HG03039 (cell line): ENCODE measurements around the gene SSTR5.

ENCODE experiments used
- ATAC-seq: cut with Tn5 transposase; IDR thresholded peaks from one replicate; pipeline ENCODE4 v1.9.1; 2021; ENCODE audit warnings: mild to moderate bottlenecking, moderate library complexity; ENCODE audit not compliant: unreplicated experiment

The SSTR5 gene

DNA sequence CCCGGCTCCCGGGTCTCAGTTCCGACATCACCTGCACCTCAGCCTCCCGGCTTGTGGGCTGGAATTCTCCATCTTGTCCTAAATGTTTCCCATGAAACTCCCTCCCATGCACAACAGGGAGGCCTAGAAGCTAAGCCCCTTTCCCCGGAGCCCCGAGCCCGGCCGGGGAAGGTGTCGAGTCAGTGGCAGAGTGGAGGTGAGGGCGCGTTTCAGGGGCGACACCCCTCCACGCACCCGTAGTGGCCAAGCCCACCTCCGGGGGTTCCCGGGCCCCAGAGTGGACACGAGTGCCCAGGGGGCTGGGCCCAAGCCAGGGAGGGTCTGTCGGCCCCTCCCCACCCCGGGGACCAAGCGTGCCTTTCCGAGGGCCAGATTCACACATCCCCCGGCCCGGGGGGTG lies 48.5 kb downstream of the SSTR5 start:
- ATAC-seq, result no peak

DNA sequence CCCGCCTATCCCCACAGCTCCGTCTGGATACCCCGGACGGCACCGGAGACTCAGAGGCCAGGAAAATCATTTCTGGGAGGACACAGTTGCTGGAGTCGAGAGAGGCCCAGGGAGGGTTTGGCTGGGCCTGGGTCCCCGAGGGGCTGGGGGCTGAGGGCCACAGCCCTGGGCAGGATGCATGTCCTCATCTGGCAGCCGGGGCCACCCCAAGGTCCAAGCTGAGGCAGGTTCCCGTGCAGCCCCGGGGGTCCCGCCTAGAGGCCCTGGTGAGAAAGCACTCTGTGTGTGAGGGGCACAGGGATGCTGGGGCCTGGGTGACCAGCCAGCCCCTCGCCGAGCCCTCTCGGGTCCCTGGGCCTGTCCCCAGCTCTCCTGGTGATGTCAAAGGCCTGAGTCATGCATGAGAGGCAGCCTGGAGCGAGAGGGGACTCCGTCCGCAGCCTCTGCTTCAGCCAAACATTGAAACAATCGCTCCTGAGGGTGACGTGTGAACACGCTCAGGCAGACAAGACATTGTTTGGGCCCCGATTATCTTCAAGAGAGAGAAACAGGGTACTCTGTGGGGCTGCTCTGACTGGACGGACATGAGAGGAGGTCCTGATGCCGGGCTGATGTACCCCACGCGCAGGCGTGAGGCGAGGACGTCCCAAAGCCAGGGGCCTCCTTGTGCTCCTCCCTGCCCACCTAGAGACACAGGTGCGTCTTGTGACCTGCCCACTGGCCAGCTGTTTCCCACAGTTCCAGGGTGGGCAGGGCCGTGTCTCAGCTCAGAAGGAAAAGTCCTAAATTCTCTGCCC lies 49.3 kb downstream of the SSTR5 start:
- no peak for ATAC-seq

DNA sequence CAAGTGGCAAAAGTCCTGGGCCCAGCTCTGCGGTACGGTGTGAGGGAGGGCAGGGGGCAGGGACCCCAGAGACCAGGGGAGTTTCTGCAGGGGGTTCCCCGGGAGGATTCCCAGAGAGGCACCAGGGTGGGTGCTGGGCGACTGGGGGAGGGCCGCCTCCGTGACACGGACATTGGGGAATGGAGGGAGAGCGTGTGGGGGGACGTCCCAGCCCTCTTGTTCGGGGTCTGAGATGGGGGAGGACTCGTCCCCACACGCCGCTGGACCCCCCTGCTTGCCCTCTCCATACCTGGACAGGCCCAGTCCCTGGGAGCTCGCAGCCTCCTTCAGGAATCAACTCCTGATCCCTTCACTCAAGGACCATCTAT lies 49.8 kb downstream of the SSTR5 start:
- ATAC-seq, result no peak

DNA sequence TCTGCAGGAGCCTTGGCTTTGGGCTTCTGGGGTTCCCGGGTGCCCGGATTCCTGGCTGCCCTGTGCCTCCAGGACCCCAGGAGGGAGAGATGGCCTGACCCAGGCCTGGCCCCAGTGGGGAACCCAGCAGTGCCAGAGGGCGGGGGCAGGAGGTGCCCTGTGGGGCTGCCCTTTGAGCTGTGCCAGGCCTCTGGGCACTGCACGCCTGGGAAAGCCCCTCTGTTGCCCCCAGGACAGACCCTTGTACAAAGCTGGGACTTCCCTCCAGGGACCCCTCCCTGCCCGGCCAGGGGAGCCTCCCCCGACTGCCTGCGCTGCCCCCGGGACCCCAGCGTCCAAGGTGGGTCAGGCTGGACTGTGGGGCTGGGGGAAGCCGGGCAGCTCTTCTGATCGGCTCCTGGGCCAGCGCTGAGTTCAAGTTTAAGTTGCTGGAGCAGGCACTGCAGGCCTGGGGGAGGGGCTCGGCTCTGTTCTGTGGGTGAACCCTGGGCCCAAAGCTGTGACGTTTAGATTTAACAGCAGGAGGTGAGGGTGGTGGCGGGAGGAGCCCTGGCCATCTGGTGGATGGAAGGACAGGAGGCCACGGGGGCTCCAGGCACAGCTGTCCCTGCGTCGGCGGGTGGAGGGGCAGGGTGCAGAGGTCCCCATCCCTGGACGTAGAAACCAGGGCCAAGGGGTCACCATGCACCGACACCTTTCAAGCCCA lies 51.1 kb downstream of the SSTR5 start:
- ATAC-seq, result no peak

DNA sequence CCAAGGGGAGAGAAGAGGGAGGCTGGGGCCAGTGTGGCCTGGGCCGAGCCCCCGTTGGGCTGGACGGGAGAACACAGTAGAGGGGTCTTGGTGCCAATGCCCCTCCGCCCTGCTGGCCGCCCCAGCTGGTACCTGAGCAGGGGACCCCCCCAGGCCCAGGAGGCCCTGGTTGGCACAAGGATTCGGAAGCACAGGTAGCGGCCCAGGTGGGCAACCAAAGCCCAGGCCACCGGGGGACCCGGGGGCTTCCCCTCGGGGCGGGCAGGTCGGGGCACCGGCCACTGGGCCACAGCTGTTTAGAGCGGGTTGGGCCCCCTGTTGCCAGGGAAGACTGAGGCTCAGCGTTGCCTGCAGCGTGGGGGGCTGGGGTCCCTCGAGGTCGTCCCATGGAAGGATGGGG lies 51.7 kb downstream of the SSTR5 start:
- no peak for ATAC-seq

DNA sequence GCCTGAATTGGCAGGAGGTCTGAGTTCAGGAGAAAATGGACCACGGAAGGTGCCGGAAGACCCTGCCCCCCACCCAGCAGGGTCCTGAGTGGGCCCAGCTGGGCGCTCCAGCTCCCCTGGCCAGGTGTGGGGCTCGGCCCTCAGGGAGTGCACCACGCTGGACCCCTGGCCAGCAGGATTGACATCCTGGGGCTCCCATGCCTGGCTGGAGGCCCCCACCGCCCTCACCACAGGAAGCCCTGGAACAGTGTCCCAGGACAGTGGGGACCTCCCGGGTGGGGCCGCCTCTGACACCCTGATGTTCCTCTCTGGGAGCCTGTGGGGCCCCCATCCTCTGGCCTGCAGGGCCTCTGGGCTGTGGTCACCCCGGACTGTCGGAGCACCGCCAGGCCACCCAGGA lies 52.2 kb downstream of the SSTR5 start:
- ATAC-seq, result no peak

DNA sequence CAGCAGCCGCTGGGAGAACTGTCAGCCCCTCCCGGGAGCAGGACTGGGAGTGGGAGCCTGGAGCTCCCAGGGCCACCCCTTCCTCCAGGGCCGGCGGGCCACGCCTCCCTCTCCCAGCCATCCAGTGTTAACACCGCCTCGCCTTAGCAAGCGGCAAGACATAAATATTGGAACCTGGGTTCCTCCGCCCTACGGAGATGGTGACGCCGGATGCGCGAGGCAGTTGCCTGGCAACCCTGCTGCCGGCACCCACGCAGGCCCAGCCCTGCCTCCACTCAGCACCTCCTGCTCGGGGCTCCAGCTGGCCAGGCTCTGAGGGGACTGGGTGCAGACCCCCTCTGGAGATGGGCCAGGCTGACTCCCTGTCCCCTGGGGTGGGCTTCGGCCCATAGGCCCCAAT lies 52.9 kb downstream of the SSTR5 start:
- ATAC-seq, result no peak

DNA sequence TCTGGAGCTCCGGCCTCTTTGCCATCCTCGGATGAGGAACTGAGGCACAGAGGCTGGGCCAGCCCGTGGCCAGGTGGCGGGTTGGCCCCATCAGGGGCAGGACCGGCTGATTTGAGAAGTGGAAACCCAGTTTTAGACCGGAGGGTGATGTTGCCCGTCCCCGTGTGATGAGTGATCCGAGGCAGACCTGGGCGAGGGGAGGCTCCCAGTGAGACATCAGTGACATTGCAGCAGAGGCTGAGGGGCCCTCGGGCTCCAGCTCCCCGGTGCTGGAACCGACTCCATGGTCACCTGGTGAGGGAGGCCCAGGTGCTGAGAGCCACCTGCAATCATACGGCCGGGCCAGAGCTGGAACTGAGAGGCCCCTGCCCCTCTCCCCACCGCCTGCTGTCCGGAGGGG lies 53.5 kb downstream of the SSTR5 start:
- no peak for ATAC-seq

DNA sequence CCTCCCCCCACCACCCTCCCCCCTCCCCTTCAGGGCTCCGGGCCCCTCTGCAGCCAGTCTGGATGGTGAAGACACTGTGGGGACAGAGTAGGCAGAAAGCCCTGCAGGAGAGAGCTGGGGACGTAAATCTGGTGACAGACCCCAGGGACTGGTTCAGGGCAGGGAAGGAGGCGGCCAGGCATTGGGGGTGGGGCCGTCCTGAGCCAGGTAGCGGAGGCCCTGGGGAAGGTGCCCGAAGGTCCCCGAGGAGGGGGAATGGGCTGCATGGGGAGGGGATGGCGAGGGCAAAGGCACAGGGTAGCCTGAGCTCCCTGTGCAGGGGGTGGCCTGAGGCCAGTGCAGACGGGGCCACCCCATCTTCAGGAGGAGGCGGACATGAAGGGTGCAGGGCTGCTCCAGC lies 54.0 kb downstream of the SSTR5 start:
- no peak for ATAC-seq

DNA sequence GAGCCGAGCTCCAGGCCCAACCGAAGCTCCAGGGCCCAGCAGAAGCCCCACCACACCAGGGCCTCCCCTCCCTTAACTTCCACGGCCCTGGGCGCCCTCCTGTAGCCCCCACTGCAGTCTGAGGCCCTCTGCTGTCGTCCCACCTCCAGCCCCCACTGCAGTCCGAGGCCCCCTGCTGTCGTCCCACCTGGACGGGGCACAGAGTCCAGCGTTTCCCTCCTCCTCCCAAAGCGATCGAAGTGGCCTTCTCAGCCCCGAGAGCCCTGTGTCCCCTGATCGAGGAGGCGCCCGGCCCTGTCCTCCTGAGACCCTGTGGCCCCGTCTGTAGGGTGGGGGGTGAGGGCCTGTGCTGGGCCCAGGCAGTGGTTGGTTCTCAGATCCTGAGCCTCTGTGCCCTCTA lies 54.6 kb downstream of the SSTR5 start:
- ATAC-seq, result no peak

DNA sequence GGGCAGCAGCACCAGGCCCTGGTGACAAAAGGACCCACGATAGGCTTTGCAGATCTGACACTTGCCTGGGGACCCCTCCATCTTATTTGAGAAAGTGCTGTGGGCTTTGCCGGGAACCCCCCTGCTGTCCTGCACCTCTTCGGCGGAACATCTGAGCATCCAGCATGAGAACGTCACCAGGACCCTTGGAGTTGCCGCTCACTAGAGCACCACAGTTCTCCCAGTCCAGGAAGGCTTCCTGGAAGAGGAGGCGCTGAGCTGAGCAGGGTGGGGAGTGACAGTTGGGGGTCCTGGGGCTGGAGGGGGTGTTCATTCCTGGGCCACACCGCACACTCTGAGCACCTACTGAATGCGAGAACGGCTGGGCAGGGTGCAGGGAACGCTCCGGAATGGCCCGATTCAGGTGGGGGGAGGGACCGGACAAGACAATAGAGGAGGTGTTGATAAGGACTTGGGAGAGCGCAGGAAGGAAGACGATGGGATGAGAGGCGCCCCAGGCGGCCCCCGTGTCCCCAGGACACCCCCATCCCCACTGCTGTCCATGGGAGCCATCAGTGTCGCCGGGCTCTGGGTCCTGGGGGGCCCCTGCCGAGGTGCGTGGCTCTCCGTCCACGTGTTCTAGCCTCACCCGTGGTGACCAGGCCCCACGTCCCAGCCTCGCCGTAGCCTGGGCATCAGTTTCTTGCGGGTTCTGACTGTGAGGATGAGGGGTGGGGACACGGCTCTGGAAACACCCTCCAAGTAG lies 55.6 kb downstream of the SSTR5 start:
- ATAC-seq, result no peak

DNA sequence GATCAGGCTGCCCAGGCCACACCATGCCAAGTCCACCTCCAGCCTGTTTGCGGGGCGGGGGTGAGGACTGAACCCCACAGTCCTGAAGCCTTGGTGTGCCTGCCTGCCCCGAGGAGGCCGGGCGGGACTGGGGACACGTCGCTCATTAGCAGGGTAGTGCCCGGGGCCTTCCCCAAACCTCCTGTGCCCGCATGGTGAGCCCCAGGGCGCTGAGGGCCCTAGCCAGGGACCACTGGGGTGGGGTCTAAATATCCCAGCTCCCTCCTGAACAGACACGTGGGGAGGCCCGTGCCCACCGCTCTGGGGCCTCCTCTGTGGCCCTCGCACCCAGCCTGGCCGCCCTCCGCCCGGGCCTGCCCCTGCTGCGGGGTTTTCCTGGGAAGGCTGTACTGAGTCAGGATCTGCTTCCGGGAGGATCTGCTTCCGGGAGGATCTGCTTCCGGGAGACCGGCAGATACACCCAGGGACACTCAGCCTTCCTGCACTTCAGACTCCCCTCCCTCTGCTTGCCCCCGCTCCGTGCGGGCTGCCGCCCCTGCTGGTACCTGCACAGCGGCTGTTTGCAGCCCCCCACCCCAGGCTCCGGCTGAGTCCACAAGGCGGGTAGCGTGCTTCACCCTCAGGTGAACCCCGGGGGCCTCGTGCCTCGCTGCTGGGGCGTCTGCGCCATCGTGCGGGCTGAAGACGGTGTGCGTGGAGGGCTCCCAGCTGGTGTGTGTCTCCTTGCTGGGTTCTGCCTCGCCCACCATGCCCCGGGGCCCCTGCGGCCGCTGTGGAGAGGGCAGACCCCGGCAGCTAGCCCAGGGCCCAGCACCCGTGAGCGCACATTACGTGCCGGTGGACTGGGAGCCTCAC lies 56.8 kb downstream of the SSTR5 start:
- ATAC-seq, result no peak

DNA sequence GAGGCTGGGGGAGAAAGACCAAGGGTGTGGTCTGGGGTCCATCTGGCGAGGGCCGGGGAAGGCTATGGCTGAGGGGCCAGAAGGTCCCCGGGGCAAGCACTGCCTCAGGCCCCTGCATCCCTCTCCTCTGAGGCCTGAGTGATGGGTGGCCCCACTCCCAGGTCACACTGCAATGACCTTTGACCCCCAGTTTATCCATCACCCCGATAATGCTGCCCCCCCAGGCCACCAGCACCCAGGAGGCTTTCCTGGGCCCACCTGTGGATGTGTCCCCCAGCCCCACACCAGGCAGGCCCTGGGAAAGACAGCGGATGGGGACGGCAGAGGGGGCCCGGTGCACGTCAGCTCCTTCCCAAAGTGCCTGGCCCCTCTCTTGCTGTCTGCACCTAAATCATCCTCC lies 57.8 kb downstream of the SSTR5 start:
- ATAC-seq, result no peak
